UCSD-AML1 (cell line): ENCODE data around the gene ARHGAP26.

Source experiments
- DNase-seq: peaks from one replicate; lab custom pipeline; 2025; ENCODE audit not compliant: unreplicated experiment; lab: John Stamatoyannopoulos, UW

The ARHGAP26 gene

GRCh38 chr5:142828797-142829535 is 58.8 kb downstream of the ARHGAP26 start:
- DNase-seq: no peak

GRCh38 chr5:142829801-142830220 is 59.6 kb downstream of the ARHGAP26 start:
- no peak for DNase-seq

- no peak for DNase-seq
These were observed 60.2 kb downstream of the ARHGAP26 start for GRCh38 chr5:142830241-142831008.

GRCh38 chr5:142831009-142831383 is 60.8 kb downstream of the ARHGAP26 start:
- DNase-seq: no peak

- DNase-seq: no peak
These were observed 62.1 kb downstream of the ARHGAP26 start for GRCh38 chr5:142832263-142832662.

GRCh38 chr5:142833517-142834449 is 63.6 kb downstream of the ARHGAP26 start:
- no peak for DNase-seq

GRCh38 chr5:142834504-142834903 is 64.3 kb downstream of the ARHGAP26 start:
- DNase-seq: no peak

- no peak for DNase-seq
These were observed 65.4 kb downstream of the ARHGAP26 start for GRCh38 chr5:142835540-142835939.

GRCh38 chr5:142836048-142836447 is 65.9 kb downstream of the ARHGAP26 start:
- DNase-seq: no peak

- DNase-seq: no peak
These were observed 67.0 kb downstream of the ARHGAP26 start for GRCh38 chr5:142837081-142837725.

GRCh38 chr5:142838845-142839244 is 68.7 kb downstream of the ARHGAP26 start:
- DNase-seq: no peak

GRCh38 chr5:142839711-142840346 is 69.7 kb downstream of the ARHGAP26 start:
- DNase-seq: no peak

- no peak for DNase-seq
These were observed 70.4 kb downstream of the ARHGAP26 start for GRCh38 chr5:142840575-142840974.

GRCh38 chr5:142841511-142842265 is 71.5 kb downstream of the ARHGAP26 start:
- no peak for DNase-seq

- DNase-seq: no peak
These were observed 73.1 kb downstream of the ARHGAP26 start for GRCh38 chr5:142842994-142843905.

- no peak for DNase-seq
These were observed 74.7 kb downstream of the ARHGAP26 start for GRCh38 chr5:142844866-142845265.

- DNase-seq: no peak
These were observed 75.3 kb downstream of the ARHGAP26 start for GRCh38 chr5:142845402-142845921.

- no peak for DNase-seq
These were observed 75.8 kb downstream of the ARHGAP26 start for GRCh38 chr5:142845954-142846398.
